Measurements from ENCODE around the gene GP9.
A peak's percentile ranks its signal among the peaks of the same experiment; 100 is the strongest.
"Not testable (repeated sequence)": the region's sequence is repeated elsewhere in the genome, so short reads cannot be mapped to it uniquely, and the experiment has no call there.

Gene GP9

DNA sequence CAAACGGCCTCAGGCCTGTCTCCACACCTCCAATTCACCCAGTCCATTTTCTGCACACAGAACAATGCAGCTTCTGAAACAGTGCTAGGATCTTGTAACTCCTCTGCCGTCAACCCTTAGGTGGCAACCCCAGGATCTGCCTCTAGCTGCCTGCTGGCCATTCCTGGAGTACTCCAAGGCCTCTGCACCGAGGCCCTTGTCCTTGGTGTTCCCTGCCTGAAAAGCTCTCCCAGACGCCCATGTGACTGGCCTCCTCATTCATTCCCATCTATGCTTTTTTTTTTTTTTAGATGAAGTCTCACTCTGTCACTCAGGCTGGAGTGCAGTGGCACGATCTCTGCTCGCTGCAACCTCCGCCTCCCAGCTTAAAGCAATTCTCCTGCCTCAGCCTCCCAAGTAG lies 42.7 kb downstream of the GP9 start:
- Mint-ChIP-seq H3K9me3 (no peaks in the 10 kb centered on the region), H3K27me3 (no peaks in the 10 kb centered on the region), H3K27ac (ENCODE audit: low read depth) (peak overlapping the region; percentile 62), H3K4me1 (peaks cover 57% of the 10 kb centered on the region), H3K36me3 (ENCODE audit: insufficient read depth) (peaks cover 17% of the 10 kb centered on the region), H3K4me3 (no peak overlapping the region)
- DNase-seq (ENCODE audit: low spot score in 2 of 2) (no peak), ATAC-seq (replicated peaks; ENCODE audit: extremely low read depth, poor library complexity, severe bottlenecking) (no peak)

DNA sequence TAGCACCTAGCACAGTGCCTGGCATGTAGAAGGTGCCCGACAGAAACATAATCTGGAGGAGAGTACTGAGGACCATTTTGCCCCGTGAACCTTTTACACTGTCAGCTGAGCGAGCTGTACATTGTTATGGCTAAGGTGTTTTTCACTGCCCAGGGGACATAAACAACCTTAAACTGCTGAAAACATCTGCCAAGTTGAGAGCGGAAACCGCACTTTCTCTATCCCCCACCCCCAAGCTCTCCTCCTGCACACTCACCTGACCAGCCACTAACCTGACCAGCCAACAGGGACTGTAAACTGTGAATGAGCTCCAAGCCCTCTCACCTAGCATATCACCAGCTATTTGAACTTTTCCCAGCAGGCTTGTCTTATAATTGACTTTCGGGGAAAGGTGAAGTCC lies 43.5 kb downstream of the GP9 start:
- H3K9me3 Mint-ChIP-seq, result no peaks in the 10 kb centered on the region
- peak overlapping the region; percentile 62 for H3K27ac Mint-ChIP-seq (ENCODE audit: low read depth)
- H3K4me1 Mint-ChIP-seq, result peaks cover 59% of the 10 kb centered on the region
- H3K27me3 Mint-ChIP-seq, result no peaks in the 10 kb centered on the region
- no peak for ATAC-seq (replicated peaks; ENCODE audit: extremely low read depth, poor library complexity, severe bottlenecking)
- H3K36me3 Mint-ChIP-seq (ENCODE audit: insufficient read depth), result peaks cover 25% of the 10 kb centered on the region
- no peak for DNase-seq (ENCODE audit: low spot score in 2 of 2)
- H3K4me3 Mint-ChIP-seq, result no peak overlapping the region

DNA sequence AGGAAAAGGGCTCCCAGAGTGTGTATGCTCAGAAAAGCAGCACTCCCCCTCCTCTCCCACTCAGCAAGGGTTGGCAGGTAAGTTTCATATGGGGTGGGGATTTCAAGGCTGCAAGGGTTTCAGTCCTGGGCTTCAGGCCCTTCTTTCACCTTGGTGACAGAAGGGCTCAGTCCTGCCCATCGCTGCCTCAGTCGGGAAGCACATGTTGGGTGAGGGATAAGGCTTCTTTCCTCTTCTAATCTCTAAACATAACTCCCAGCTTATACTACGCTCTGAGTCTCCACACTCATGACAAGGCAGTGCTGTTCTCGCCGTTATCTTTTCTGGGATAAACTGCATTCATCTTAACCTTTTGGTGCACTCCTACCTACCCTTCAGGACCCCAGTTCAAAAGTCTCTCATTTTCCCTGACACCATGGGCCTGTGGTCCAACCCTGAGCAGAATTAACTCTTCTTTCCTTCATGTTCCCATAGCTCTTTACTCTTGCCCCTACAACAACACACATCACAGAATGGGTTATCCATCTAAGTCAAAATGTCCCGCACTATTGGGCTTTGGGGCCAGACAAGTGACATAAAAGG lies 44.0 kb downstream of the GP9 start:
- Mint-ChIP-seq H3K4me1 (peaks cover 58% of the 10 kb centered on the region), H3K9me3 (no peaks in the 10 kb centered on the region), H3K4me3 (no peak overlapping the region), H3K36me3 (ENCODE audit: insufficient read depth) (peaks cover 30% of the 10 kb centered on the region), H3K27me3 (no peaks in the 10 kb centered on the region), H3K27ac (ENCODE audit: low read depth) (no peak overlapping the region)
- DNase-seq (ENCODE audit: low spot score in 2 of 2) (no peak), ATAC-seq (replicated peaks; ENCODE audit: extremely low read depth, poor library complexity, severe bottlenecking) (no peak)

DNA sequence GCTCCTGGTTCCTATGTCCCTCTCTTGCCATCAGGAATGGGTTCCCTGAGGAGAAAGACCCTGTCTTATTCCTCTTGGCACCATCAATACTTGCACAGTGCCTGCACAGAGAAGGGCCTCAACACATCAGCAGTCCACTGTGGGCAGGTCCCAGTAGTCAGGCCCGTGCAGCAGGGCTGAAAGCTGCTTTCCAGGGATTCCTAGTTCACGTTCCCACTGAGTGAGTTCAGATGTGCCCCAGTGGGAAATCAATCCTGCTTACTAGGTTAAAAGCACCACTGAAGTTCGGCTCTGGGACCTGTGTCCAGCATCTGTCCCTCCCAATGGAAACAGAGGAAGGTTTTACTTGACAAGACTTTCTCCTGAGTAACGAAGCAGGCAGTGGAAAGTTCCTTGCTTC lies 45.3 kb downstream of the GP9 start:
- Mint-ChIP-seq H3K27me3 (no peaks in the 10 kb centered on the region), H3K27ac (ENCODE audit: low read depth) (no peak overlapping the region), H3K4me3 (no peak overlapping the region), H3K4me1 (peaks cover 52% of the 10 kb centered on the region), H3K36me3 (ENCODE audit: insufficient read depth) (peaks cover 34% of the 10 kb centered on the region), H3K9me3 (no peaks in the 10 kb centered on the region)
- no peak for ATAC-seq (replicated peaks; ENCODE audit: extremely low read depth, poor library complexity, severe bottlenecking)
- DNase-seq (ENCODE audit: low spot score in 2 of 2), result no peak

DNA sequence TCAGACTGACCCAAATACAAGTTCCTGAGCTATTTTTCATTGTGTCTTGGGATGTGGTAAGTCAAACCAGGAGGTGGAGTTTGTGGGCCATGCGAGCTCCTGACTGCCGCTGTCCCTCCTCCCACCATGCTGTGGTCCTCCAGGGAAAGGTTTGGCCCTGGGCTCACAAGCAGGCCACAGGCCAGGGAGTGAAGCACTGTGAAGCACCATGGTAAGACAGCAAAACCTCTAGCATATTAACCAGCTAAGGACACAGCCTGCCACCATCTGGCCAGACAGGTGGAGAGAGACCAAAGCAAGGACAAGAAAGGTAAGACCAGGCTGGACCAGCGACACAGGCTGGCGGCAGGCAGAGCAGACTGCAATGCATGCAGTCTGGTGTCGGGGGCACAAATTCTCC lies 45.7 kb downstream of the GP9 start:
- ATAC-seq (replicated peaks; ENCODE audit: extremely low read depth, poor library complexity, severe bottlenecking) (no peak), DNase-seq (ENCODE audit: low spot score in 2 of 2) (no peak)
- H3K36me3 Mint-ChIP-seq (ENCODE audit: insufficient read depth), result peaks cover 38% of the 10 kb centered on the region
- no peak overlapping the region for H3K27ac Mint-ChIP-seq (ENCODE audit: low read depth)
- H3K4me3 Mint-ChIP-seq, result no peak overlapping the region
- no peaks in the 10 kb centered on the region for H3K9me3 Mint-ChIP-seq
- peaks cover 49% of the 10 kb centered on the region for H3K4me1 Mint-ChIP-seq
- no peaks in the 10 kb centered on the region for H3K27me3 Mint-ChIP-seq

DNA sequence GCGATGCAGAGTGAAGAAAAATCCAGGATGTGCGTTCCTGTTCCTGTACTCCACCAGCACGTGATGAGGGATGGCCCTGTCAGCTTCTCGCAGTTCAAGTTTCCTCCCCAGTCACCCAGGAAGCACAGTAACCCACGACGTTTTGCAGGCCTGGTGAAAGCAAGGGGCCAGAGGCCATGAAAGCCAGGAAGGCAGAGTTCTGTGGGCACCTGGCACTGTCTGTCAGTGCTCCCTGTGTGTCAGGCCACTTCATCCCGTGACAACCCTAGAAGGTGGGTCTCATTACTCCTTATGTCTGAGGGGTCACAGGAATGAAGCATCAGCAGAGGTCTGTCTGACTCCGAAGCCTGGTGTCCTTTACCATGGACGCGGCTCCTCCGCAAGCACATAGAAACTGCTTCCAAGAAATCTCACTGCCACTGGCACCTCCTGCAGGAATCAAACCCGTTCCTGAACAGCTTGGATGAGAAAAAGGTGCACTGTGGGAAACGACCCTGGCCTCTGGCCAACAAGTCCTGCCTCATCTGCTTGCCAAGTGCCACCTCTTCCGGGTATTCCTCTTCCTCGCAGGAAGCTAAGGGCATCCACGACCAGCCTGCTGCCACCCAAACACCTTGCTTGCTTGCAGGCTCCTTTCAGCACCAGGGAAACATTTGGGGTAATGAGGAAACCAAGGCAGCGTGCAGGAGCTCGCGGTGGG lies 46.4 kb downstream of the GP9 start:
- Mint-ChIP-seq H3K27me3 (no peaks in the 10 kb centered on the region), H3K9me3 (no peaks in the 10 kb centered on the region), H3K4me1 (peaks cover 42% of the 10 kb centered on the region), H3K36me3 (ENCODE audit: insufficient read depth) (peaks cover 40% of the 10 kb centered on the region), H3K27ac (ENCODE audit: low read depth) (no peak overlapping the region), H3K4me3 (no peak overlapping the region)
- no peak for ATAC-seq (replicated peaks; ENCODE audit: extremely low read depth, poor library complexity, severe bottlenecking)
- DNase-seq (ENCODE audit: low spot score in 2 of 2), result no peak

DNA sequence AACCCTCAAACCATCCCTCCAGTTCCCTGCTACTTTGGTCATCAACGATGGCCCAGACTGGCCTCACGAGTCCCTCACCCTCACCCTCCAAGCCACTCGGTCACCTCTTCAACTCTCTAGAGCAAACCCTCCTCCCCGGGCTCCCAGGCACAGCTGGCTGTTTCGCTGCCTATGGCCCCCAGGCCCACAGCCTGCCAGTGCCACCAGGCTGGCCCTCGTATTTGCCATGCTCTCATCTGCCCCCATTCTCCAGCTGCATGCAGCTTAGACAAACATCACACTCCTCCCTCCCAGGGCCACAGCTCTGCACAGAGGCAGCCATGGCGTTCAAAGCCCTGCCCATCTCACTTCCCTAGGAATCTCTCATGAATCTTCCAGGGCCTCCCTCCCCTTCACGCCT lies 47.2 kb downstream of the GP9 start:
- ATAC-seq (replicated peaks; ENCODE audit: extremely low read depth, poor library complexity, severe bottlenecking) (no peak), DNase-seq (ENCODE audit: low spot score in 2 of 2) (no peak)
- H3K27ac Mint-ChIP-seq (ENCODE audit: low read depth), result no peak overlapping the region
- H3K4me1 Mint-ChIP-seq, result peaks cover 39% of the 10 kb centered on the region
- H3K36me3 Mint-ChIP-seq (ENCODE audit: insufficient read depth), result peaks cover 42% of the 10 kb centered on the region
- no peak overlapping the region for H3K4me3 Mint-ChIP-seq
- H3K9me3 Mint-ChIP-seq, result no peaks in the 10 kb centered on the region
- no peaks in the 10 kb centered on the region for H3K27me3 Mint-ChIP-seq

DNA sequence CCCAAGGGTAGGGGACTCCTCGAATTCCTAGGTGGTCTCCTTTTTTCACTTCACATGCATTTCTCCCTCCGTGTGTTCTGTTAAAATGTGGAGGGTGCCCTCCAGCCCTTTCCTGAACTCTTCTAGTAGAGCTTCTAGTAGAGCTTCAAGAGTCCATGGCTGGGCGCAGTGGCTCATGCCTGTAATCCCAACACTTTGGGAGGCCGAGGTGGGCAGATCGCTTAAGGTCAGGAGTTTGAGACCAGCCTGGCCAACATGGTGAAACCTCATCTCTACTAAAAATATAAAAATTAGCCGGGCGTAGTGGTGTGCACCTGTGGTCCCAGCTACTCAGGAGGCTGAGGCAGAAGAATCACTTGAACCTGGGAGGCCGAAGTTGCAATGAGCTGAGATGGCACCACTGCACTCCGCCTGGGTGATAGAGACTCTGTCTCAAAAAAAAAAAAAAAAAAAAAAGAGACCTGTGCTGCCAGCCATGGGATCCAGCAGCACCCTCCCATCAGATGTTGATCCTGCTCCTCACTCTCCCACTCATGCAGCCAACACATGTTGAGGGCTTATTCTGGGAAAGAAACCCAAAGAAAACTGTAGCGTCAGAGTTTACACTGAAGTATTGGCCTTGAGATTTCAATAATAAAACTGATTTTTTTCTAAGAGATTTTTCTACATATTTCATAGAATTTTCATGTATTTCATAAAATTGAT lies 50.6 kb downstream of the GP9 start:
- not testable (repeated sequence) for DNase-seq (ENCODE audit: low spot score in 2 of 2); H3K4me3 Mint-ChIP-seq; ATAC-seq (replicated peaks; ENCODE audit: extremely low read depth, poor library complexity, severe bottlenecking); H3K9me3 Mint-ChIP-seq; H3K27ac Mint-ChIP-seq (ENCODE audit: low read depth); H3K27me3 Mint-ChIP-seq
- Mint-ChIP-seq H3K4me1 (peaks cover 24% of the 10 kb centered on the region), H3K36me3 (ENCODE audit: insufficient read depth) (peaks cover 47% of the 10 kb centered on the region)
